Measurements from ENCODE around the gene MOV10. TPM values are rescaled to one million over a fixed set of nuclear protein-coding genes. Genes with fewer than 3 reads are reported as not detected.
A peak's percentile ranks its signal among the peaks of the same experiment; 100 is the strongest.

MOV10 gene
- total and polyA plus RNA-seq, 9 of the 15 experiments (the other 6 are each of a cell fraction or from before 2014, with no cell fraction given) = 16.7 to 105 (median 49.5) TPM

DNA sequence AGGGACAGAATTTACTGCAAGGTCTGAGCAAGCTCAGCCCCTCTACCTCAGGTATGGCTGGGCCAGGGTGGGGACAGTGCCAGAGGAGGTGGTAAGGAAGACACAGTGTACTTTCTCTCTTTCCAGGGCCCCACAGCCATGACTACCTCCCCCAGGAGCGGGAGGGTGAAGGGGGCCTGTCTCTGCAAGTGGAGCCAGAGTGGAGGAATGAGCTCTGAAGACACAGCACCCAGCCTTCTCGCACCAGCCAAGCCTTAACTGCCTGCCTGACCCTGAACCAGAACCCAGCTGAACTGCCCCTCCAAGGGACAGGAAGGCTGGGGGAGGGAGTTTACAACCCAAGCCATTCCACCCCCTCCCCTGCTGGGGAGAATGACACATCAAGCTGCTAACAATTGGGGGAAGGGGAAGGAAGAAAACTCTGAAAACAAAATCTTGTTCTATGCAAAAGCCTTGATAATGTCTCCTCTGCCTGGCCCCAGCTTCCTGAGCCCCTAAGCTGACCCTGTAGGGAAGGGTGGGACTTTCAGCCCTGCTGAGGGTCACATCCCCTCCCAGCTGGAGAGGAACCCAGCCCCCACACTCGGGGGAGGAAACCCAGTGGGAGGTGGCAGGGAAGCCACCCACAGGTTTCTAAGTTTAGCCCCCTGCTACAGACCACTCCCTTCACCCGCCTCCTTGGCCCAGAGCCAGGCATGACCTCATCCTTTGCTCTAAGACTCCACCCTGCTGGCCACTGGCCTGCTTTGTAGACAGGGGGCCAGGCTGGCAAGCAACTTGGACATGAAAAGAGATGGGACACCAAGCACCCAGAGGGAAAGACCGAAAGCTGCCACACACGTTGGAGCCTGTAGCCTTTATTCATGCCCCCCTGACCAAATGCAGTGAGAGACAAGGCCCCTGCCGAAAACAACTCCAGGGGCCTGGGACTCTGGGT is 26.1 kb downstream of the MOV10 start (continued):
- TF ChIP-seq, protein P1, sequence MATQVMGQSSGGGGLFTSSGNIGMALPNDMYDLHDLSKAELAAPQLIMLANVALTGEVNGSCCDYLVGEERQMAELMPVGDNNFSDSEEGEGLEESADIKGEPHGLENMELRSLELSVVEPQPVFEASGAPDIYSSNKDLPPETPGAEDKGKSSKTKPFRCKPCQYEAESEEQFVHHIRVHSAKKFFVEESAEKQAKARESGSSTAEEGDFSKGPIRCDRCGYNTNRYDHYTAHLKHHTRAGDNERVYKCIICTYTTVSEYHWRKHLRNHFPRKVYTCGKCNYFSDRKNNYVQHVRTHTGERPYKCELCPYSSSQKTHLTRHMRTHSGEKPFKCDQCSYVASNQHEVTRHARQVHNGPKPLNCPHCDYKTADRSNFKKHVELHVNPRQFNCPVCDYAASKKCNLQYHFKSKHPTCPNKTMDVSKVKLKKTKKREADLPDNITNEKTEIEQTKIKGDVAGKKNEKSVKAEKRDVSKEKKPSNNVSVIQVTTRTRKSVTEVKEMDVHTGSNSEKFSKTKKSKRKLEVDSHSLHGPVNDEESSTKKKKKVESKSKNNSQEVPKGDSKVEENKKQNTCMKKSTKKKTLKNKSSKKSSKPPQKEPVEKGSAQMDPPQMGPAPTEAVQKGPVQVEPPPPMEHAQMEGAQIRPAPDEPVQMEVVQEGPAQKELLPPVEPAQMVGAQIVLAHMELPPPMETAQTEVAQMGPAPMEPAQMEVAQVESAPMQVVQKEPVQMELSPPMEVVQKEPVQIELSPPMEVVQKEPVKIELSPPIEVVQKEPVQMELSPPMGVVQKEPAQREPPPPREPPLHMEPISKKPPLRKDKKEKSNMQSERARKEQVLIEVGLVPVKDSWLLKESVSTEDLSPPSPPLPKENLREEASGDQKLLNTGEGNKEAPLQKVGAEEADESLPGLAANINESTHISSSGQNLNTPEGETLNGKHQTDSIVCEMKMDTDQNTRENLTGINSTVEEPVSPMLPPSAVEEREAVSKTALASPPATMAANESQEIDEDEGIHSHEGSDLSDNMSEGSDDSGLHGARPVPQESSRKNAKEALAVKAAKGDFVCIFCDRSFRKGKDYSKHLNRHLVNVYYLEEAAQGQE (IDR thresholded peaks at IDR 0.05; ENCODE audit: borderline replicate concordance) = peak; percentile 33
- TF ChIP-seq, protein P1 (CRISPR knock-in tag; IDR thresholded peaks at IDR 0.05; ENCODE audit: low read depth) = no peak
- TF ChIP-seq, protein P2, sequence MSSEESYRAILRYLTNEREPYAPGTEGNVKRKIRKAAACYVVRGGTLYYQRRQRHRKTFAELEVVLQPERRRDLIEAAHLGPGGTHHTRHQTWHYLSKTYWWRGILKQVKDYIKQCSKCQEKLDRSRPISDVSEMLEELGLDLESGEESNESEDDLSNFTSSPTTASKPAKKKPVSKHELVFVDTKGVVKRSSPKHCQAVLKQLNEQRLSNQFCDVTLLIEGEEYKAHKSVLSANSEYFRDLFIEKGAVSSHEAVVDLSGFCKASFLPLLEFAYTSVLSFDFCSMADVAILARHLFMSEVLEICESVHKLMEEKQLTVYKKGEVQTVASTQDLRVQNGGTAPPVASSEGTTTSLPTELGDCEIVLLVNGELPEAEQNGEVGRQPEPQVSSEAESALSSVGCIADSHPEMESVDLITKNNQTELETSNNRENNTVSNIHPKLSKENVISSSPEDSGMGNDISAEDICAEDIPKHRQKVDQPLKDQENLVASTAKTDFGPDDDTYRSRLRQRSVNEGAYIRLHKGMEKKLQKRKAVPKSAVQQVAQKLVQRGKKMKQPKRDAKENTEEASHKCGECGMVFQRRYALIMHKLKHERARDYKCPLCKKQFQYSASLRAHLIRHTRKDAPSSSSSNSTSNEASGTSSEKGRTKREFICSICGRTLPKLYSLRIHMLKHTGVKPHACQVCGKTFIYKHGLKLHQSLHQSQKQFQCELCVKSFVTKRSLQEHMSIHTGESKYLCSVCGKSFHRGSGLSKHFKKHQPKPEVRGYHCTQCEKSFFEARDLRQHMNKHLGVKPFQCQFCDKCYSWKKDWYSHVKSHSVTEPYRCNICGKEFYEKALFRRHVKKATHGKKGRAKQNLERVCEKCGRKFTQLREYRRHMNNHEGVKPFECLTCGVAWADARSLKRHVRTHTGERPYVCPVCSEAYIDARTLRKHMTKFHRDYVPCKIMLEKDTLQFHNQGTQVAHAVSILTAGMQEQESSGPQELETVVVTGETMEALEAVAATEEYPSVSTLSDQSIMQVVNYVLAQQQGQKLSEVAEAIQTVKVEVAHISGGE (CRISPR knock-in tag; IDR thresholded peaks at IDR 0.05) = peak in 1 of 3 experiments; percentile 73; a peak in 2 of 6 replicates
- TF ChIP-seq NRF1 (conservative IDR thresholded peaks at IDR 0.05 in 1 of 2, IDR thresholded peaks at IDR 0.05 in 1 of 2) = peak; percentile 25 to 44; a peak in 3 of 4 replicates
- TF ChIP-seq STAT5A (IDR thresholded peaks at IDR 0.05; ENCODE audit: borderline replicate concordance, low read length) = peak; percentile 62; the same call in 1 of the 2 replicates
- no peak for TF ChIP-seq ZNF12 (CRISPR knock-in tag; IDR thresholded peaks at IDR 0.05)
- 0 out of 2 replicates have a peak, but pooled peaks have one; percentile 32 for TF ChIP-seq RUNX1 (IDR thresholded peaks at IDR 0.05; ENCODE audit: low read depth)
- peak; percentile 74 for TF ChIP-seq MAFG (tag; conservative IDR thresholded peaks at IDR 0.05)
- TF ChIP-seq TRIM24 (IDR thresholded peaks at IDR 0.05) = peak; percentile 86 to 93
- TF ChIP-seq KAT7 (CRISPR knock-in tag; IDR thresholded peaks at IDR 0.05; ENCODE audit: borderline replicate concordance) = peak; percentile 47; the same call in 1 of the 2 replicates
- no peak for TF ChIP-seq FOS (IDR thresholded peaks at IDR 0.05; ENCODE audit: extremely low read depth, insufficient read length)
- TF ChIP-seq ZNF274 (IDR thresholded peaks at IDR 0.05; ENCODE audit: borderline replicate concordance, low read depth, low read length) = no peak
- TF ChIP-seq, protein P3, sequence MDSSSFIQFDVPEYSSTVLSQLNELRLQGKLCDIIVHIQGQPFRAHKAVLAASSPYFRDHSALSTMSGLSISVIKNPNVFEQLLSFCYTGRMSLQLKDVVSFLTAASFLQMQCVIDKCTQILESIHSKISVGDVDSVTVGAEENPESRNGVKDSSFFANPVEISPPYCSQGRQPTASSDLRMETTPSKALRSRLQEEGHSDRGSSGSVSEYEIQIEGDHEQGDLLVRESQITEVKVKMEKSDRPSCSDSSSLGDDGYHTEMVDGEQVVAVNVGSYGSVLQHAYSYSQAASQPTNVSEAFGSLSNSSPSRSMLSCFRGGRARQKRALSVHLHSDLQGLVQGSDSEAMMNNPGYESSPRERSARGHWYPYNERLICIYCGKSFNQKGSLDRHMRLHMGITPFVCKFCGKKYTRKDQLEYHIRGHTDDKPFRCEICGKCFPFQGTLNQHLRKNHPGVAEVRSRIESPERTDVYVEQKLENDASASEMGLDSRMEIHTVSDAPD (CRISPR knock-in tag; IDR thresholded peaks at IDR 0.05) = no peak
